ENCODE results near the gene SCYGR1. TPM values are rescaled to one million over a fixed set of nuclear protein-coding genes. Genes with fewer than 3 reads are reported as not detected.
"Not testable (repeated sequence)": the region's sequence is repeated elsewhere in the genome, so short reads cannot be mapped to it uniquely, and the experiment has no call there.

SCYGR1 gene
- total RNA-seq, 4 donors from 2014 or later: not detected

DNA sequence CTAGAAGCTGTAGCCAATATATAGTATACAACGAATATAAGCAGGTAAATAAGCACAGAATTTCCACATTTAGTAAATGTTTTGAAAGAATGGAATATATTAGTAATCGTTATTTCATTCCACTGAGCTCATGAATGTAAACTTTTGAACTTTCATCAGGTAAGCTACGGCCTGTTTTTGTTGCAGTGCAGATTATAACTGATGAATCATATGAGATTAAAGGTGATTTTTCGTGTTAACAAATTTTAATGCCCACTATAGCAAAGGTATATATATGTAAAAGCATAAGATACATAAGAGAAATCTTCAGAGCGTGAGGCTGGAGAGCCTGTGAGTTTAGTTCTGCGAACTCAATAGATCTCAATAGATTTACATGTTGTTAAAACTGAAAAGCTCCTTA is 1.1 kb downstream of the SCYGR1 start:
- no peak for TF ChIP-seq POLR2A (IDR thresholded peaks at IDR 0.05)
- TF ChIP-seq EP300 (IDR thresholded peaks at IDR 0.05): no peak
- TF ChIP-seq POLR2AphosphoS5 (IDR thresholded peaks at IDR 0.05): no peak
- TF ChIP-seq, protein P1, sequence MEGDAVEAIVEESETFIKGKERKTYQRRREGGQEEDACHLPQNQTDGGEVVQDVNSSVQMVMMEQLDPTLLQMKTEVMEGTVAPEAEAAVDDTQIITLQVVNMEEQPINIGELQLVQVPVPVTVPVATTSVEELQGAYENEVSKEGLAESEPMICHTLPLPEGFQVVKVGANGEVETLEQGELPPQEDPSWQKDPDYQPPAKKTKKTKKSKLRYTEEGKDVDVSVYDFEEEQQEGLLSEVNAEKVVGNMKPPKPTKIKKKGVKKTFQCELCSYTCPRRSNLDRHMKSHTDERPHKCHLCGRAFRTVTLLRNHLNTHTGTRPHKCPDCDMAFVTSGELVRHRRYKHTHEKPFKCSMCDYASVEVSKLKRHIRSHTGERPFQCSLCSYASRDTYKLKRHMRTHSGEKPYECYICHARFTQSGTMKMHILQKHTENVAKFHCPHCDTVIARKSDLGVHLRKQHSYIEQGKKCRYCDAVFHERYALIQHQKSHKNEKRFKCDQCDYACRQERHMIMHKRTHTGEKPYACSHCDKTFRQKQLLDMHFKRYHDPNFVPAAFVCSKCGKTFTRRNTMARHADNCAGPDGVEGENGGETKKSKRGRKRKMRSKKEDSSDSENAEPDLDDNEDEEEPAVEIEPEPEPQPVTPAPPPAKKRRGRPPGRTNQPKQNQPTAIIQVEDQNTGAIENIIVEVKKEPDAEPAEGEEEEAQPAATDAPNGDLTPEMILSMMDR (IDR thresholded peaks at IDR 0.05): no peak
- no peaks in the 10 kb centered on the region for H3K36me3 ChIP-seq
- no peak overlapping the region for H3K27ac ChIP-seq
- H3K9me3 ChIP-seq: peaks cover 0 to 9% (median 0%) of the 10 kb centered on the region in 3 donors
- peaks cover 18% of the 10 kb centered on the region for H3K27me3 ChIP-seq
- WGBS, 2 donors (ENCODE audit: low coverage in 1 of 2): 74 to 83% methylated on average over 6 of the region's 6 CpGs
- no peaks in the 10 kb centered on the region for H3K4me1 ChIP-seq
- H3K4me3 ChIP-seq: no peak overlapping the region
- no peak for ATAC-seq

DNA sequence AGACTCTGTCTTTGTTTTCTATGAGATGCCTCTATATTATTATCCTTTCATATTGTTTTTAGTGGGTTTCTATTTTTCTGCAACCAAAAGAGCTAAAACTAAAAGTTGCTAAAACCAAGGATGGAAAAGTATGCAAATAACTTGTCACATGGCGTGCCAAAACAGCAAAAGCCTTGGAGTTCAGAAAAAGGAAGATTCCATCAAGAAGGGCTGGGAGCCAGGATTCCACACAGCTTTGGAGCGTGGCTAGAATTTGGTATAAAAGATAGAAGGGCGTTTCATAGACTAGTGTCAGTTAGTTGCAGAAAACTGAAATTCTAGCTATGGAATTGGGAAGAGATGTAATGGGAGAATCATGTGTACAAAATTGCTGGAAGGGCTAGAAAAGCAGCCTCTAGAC is 4.1 kb downstream of the SCYGR1 start:
- no peak for ATAC-seq

DNA sequence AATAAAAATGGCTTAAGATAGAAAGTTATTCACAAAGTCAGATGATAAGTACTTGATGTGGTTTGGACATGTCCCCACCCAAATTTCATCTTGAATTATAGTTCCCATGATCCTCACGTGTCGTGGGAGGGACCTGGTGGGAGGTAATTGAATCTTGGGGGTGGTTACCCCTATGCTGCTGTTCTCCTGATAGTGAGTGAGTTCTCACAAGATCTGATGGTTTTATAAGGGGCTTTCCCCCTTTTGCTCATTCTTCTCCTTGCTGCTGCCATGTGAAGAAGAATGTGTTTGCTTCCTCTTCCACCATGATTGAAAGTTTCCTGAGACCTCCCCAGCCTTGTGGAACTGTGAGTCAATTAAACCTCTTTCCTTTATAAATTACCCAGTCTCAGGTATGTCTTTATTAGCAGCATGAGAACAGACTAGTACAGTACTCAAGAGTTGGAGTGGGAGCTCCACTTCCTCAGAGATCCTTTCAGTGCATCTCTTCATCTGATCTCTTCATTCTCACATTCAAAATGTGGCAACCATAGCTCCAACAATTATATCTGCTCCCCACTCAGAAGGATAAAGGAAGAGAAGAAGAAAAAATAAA is 5.4 kb downstream of the SCYGR1 start:
- not testable (repeated sequence) for ATAC-seq, H3K4me3 ChIP-seq, H3K9me3 ChIP-seq, H3K27ac ChIP-seq, H3K4me1 ChIP-seq, H3K36me3 ChIP-seq
- peaks cover 30% of the 10 kb centered on the region for H3K27me3 ChIP-seq
- 78 to 87% methylated on average over 2 of the region's 2 CpGs for WGBS, 2 donors (ENCODE audit: low coverage in 1 of 2)

More for the DNA sequence above, 4.1 kb downstream of the SCYGR1 start:
- Histone ChIP-seq H3K9me3 (peaks cover 0 to 7% (median 0%) of the 10 kb centered on the region in 3 donors), H3K27ac (no peak overlapping the region), H3K36me3 (no peaks in the 10 kb centered on the region), H3K4me3 (no peak overlapping the region), H3K4me1 (no peaks in the 10 kb centered on the region), H3K27me3 (peaks cover 30% of the 10 kb centered on the region)
- TF ChIP-seq POLR2AphosphoS5 (IDR thresholded peaks at IDR 0.05): no peak
- 29 to 44% methylated on average over 1 to 3 of the region's 3 CpGs for WGBS, 2 donors (ENCODE audit: low coverage in 1 of 2)

DNA sequence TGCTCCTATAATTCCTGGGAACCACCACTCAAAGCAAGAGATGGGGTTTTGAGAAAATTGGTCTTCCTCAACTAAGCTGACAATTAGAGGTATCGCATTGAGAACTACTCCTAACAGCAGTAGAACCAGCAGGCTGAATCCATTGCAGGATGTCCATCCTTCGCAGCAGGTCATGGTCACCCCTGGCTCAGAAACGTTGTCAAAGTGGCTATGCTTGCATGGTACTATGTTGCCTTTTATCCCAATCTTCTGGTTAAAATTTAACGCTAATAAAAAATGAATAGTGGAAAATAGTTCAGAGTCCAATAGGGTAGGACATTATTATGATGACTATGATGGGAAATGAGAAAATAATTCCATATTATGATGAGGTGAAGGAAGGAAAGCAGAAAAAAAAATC is 8.7 kb downstream of the SCYGR1 start, which contains the start of gene TM4SF20:
TSS of gene TM4SF20 (minus strand) at position 212 of the 400 bp plus-strand sequence. CDS start at position 174, 38 bp downstream.
- Histone ChIP-seq H3K9me3 (no peaks in the 10 kb centered on the region), H3K36me3 (no peaks in the 10 kb centered on the region), H3K27ac (no peak within 1 kb of the TSS), H3K4me1 (no peaks in the 10 kb centered on the region), H3K27me3 (peaks cover 35% of the 10 kb centered on the region), H3K4me3 (no peak within 1 kb of the TSS)
- ATAC-seq: no peak
- WGBS, 2 donors (ENCODE audit: low coverage in 1 of 2): 80 to 93% methylated on average over 1 to 4 of the region's 4 CpGs
- TF ChIP-seq POLR2A (IDR thresholded peaks at IDR 0.05) (no peak), EP300 (IDR thresholded peaks at IDR 0.05) (no peak), POLR2AphosphoS5 (IDR thresholded peaks at IDR 0.05) (no peak)
- TF ChIP-seq, protein P1 (IDR thresholded peaks at IDR 0.05): no peak

DNA sequence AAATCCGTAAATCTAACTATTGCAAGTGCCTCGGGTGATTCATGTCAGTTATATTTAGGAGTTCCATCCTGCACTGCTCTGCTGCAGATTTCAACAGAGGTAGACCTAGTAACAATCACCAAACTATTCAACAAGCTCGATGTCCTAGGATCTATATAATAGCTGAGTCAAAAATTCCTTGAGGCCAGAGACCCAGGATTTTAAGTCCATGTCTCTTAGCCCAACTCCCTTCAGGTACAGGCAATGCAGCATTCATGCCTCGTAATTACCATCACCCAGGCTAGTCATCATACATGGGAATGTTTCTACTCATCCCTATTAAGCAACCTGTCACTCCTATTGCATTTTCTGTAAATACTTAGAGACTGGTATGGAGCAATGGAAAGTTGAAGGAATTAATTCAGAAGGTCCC is 9.4 kb downstream of the SCYGR1 start:
- H3K27ac ChIP-seq: no peak overlapping the region
- H3K4me1 ChIP-seq: no peaks in the 10 kb centered on the region
- H3K36me3 ChIP-seq: no peaks in the 10 kb centered on the region
- peaks cover 32% of the 10 kb centered on the region for H3K27me3 ChIP-seq
- WGBS, 2 donors (ENCODE audit: low coverage in 1 of 2): 78 to 82% methylated on average over 4 of the region's 4 CpGs
- no peak overlapping the region for H3K4me3 ChIP-seq
- no peak for TF ChIP-seq POLR2AphosphoS5 (IDR thresholded peaks at IDR 0.05)
- no peak for TF ChIP-seq POLR2A (IDR thresholded peaks at IDR 0.05)
- TF ChIP-seq, protein P1 (IDR thresholded peaks at IDR 0.05): no peak
- TF ChIP-seq EP300 (IDR thresholded peaks at IDR 0.05): no peak
- ATAC-seq: no peak
- no peaks in the 10 kb centered on the region for H3K9me3 ChIP-seq

Data from gastroesophageal sphincter (tissue), 4 donors.